ENCODE data around the gene TBC1D22A.

Gene TBC1D22A

DNA sequence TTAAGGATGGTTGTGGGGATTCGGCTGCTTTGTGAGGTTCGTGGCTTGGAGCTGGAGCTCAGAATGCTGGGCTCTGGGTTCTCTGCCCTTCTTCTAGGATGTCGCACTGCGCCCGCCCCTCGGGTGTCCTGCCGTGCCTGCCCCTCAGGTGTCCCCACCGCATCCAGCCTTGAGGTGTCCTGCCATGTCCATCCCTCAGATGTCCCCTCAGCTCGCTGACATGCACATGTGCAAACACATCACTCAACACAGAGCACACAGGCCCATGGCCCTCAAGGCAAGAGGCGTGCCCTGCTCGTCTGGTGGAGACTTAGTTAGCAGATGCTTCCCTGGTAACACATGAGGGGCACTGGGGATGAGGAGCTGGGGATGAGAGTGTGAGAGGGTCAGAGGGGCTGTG is 359.3 kb downstream of the TBC1D22A start:
- DNase-seq (ENCODE audit: low read depth, low spot score), result no peak

- no peak for DNase-seq (ENCODE audit: low read depth, low spot score)
Observed at GRCh38 chr22:47122441-47123000, 360.1 kb downstream of the TBC1D22A start.

- no peak for DNase-seq (ENCODE audit: low read depth, low spot score)
Observed at GRCh38 chr22:47123006-47123826, 360.8 kb downstream of the TBC1D22A start.

- no peak for DNase-seq (ENCODE audit: low read depth, low spot score)
Observed at GRCh38 chr22:47123827-47124442, 361.5 kb downstream of the TBC1D22A start.

GRCh38 chr22:47124451-47124881 is 362.0 kb downstream of the TBC1D22A start:
- DNase-seq (ENCODE audit: low read depth, low spot score), result no peak

- DNase-seq (ENCODE audit: low read depth, low spot score), result no peak
Observed at GRCh38 chr22:47124961-47125360, 362.5 kb downstream of the TBC1D22A start.

DNA sequence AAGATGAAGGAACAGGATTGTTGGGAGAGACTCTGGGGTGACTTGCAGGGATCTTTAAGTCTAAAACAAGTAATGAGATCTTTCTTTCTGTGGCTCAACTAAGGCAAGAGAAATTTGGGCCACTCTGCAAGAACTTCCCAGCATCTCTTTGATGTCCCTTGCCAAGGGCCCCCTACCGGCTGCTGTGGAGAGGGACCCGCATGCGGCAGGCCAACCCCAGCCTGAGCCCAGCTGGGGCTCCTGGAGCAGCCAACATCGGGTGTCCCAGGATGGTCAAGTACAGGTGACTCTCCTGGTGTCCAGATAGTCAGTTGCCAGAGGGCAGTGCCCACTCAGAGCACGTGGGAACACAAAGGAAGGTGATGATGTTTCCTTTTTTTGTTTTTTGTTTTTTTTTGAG is 363.2 kb downstream of the TBC1D22A start:
- no peak for DNase-seq (ENCODE audit: low read depth, low spot score)

- DNase-seq (ENCODE audit: low read depth, low spot score), result no peak
Observed at GRCh38 chr22:47126344-47126811, 363.9 kb downstream of the TBC1D22A start.

DNA sequence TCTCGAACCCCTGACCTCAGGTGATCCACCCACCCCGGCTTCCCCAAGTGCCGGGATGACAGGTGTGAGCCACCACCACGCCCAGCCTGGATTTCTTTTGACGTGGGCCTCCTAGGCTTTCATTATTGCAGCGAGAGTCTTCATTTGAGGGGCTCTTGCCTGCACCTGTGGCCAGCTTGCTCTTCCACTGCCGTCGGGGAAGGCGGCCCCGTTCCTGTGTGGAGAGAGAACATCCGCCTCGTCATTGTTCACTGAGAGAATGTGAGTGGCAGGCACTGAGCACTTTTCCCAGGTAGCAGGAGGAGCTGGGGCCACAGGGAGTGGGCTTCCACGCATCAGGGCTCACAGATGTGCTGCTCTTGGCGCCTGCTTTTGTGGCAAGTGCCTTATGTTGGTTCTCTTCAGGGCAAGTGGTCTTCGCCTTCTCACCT is 365.0 kb downstream of the TBC1D22A start:
- no peak for DNase-seq (ENCODE audit: low read depth, low spot score)

GRCh38 chr22:47128216-47128615 is 365.8 kb downstream of the TBC1D22A start:
- no peak for DNase-seq (ENCODE audit: low read depth, low spot score)

- no peak for DNase-seq (ENCODE audit: low read depth, low spot score)
Observed at GRCh38 chr22:47128622-47129215, 366.3 kb downstream of the TBC1D22A start.

GRCh38 chr22:47129902-47130635 is 367.6 kb downstream of the TBC1D22A start:
- DNase-seq (ENCODE audit: low read depth, low spot score), result peak; percentile 16

DNA sequence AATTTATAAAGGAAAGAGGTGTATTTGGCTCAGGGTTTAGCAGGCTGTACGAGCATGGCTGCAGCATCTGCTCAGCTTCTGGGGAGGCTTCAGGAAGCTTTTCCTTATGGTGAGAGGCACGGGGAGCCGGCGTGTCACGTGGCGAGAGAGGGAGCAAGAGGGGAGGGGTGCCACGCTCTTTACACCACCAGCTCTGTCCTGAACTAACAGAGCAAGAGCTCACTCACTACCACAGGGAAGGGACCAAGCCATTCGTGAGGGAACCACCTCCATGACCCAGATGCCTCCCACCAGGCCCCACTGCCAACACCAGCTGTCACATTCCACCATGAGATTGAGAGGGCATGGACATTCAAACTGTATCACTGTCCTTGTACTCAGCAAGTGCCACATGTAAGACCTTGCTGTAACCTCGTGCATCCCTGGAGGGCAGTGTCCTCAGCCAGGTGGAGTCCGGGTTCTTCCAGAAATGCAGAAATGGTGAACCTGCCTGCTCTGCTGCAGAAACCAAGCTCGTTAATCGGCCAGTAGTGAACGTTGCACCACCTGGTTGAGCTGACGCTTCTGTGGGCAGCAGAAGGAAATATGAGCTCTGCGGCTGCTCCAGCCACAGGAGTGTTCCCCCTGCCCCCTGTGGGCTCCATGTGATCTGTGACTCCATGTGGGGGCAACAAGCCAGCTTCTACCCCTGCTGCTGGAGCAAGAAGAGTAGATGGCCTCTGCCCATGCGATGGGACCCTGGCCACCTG is 368.6 kb downstream of the TBC1D22A start:
- DNase-seq (ENCODE audit: low read depth, low spot score), result no peak

DNA sequence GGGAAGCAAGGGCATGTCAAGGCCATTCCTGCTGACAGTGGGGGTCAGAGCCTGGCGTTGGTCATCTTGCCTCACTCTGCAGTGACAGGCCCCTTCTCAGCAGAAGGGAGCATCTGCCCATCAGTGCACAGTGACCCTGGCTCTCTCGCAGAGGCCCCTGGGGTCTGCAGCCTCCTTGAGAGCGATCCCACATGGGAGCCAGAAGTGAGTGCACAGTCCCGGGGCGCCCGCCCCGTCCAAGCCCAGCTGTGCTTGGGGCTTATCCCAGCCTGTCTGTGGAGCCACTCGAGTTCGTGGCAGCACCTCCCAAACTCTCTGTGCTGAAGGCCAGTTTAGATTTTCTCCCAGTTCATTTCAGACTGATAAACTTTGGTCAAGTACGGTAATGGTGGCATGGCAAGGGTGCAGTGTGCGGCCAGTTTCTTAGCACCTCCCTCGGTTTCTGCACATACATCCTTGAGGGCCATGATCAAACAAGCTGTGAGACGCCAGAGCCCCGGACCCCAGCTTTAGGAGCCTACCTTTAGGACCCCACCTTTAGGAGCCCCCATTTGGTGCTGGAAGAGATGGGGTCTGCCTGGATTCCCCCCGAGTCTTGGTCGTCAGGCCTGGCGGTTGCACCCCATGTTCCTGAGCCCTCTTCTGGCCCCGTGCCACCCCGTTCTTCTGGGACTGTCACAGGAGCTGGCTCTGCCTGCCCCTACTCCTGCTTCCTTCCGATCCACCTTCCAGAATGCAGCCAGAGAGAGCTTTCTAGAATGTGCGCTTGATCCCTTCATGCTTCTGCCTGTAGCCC is 369.4 kb downstream of the TBC1D22A start:
- DNase-seq (ENCODE audit: low read depth, low spot score), result no peak

DNA sequence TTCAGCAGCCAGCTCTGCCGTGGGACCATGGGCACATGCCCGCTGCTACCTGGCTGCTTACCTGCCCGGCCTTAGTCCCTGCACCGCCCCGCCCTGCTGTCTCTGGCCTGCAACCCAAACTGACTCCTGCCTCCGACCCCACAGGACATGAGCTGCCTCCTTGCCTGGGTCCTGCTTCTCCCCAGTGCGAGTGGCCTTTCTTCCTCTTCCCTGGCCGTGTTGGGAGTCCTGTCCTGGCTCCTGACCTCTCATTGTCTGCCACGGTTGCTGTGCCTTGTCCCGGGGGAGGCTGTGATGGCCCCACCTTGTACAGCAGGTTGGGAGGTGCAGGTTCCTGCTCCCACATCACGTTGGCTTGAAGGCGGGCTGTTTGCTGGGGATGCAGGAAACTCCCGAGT is 370.0 kb downstream of the TBC1D22A start:
- DNase-seq (ENCODE audit: low read depth, low spot score), result no peak

- DNase-seq (ENCODE audit: low read depth, low spot score), result no peak
Observed at GRCh38 chr22:47133061-47133969, 370.9 kb downstream of the TBC1D22A start.

GRCh38 chr22:47134222-47134621 is 371.8 kb downstream of the TBC1D22A start:
- no peak for DNase-seq (ENCODE audit: low read depth, low spot score)

DNA sequence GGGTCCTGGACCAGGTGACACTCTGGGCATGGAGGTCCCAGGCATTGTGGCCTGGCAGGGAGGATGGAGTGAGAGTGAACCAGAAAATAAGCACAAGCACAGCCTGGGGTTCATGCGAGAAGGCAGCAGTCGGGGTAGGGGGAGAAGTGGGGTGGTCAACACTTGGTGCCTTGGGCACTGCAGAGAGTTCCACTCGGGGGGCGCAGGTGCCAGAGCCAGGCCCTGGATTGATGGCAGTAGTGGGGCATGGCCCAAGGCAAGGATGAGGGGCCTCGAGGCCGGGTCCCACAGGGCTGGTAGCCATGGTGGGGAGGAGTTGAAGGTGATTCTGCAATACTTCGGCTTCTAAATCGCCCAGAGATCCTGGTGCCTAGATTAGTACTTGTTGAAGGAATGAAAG is 372.9 kb downstream of the TBC1D22A start:
- DNase-seq (ENCODE audit: low read depth, low spot score), result no peak

DNA sequence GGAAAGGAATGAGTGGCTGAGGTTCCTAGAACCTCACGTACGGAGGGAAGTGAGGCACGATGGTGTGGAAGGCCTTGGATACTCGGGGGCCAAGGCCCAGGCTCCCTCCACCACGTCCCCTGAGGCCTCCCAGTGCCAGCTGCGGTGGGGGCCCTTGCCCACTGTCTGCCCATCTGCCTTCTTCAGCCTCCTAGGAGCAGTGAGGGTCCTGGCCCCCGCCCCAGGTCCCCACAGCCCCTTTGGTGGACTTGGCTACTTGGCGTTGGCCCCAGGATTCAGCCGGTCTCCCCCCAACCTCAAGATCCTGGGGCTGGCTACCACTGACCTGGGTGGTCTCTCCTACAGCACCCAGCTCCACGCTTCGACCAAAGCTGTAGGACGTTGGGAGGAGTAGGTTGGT is 373.6 kb downstream of the TBC1D22A start:
- DNase-seq (ENCODE audit: low read depth, low spot score), result no peak

Data from astrocyte of the hippocampus (primary cell).